ENCODE results near the gene GNG7. TPM values are rescaled to one million over a fixed set of nuclear protein-coding genes. Genes with fewer than 3 reads are reported as not detected.
A peak's percentile ranks its signal among the peaks of the same experiment; 100 is the strongest.

Gene GNG7
- total RNA-seq, 1 donor from 2014 or later = 8.5 TPM

DNA sequence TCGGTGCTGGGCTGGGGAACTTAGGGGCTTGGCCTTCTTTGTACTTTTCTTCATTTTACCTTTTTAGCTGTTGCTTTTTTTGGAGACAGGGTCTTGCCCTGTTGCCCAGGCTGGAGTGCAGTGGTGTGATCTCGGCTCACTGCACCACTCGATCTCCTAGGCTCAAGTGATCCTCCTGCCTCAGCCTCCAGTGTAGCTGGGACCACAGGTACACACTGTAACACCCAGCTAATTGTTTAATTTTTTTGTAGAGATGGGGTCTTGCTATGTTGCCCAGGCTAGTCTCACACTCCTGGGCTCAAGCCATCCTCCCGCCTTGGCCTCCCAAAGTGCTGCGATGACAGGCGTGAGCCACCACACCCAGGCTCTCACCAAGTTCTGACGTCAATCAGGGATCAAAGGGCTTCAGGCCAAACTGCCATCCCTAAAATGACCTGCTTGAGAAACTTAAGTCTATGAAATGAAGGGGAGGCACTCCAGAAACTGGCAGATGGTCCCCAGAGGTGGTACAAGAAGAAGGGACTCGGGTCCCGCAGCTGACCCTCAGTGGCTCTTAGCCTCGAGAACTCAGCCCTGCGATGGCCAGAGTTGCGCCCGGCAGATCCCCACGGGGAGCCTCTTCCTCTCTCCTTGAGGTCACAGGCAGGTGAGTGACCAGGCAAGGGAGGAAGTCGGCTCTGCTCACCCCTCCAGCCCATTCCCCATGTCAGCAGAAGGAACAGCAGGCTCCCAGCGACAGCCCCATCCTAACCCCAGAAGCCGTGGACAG, 61.7 kb downstream of the GNG7 start:
- Mint-ChIP-seq H3K36me3 (no peaks in the 10 kb centered on the region), H3K27ac (no peak overlapping the region), H3K4me1 (peaks cover 6% of the 10 kb centered on the region), H3K9me3 (no peaks in the 10 kb centered on the region), H3K4me3 (no peak overlapping the region), H3K27me3 (ENCODE audit: low read depth) (peaks cover 17% of the 10 kb centered on the region)
- no peak for DNase-seq (ENCODE audit: low spot score in 2 of 2, unreplicated experiment in 2 of 2)
- no peak for TF ChIP-seq CTCF (IDR thresholded peaks at IDR 0.05; ENCODE audit: unreplicated experiment)

- Mint-ChIP-seq H3K36me3 (no peaks in the 10 kb centered on the region), H3K9me3 (no peaks in the 10 kb centered on the region), H3K27me3 (ENCODE audit: low read depth) (peaks cover 17% of the 10 kb centered on the region), H3K27ac (no peak overlapping the region), H3K4me1 (peaks cover 6% of the 10 kb centered on the region), H3K4me3 (no peak overlapping the region)
- TF ChIP-seq CTCF (IDR thresholded peaks at IDR 0.05; ENCODE audit: unreplicated experiment) = no peak
- DNase-seq (ENCODE audit: low spot score in 2 of 2, unreplicated experiment in 2 of 2) = no peak
These were observed 62.5 kb downstream of the GNG7 start for GRCh38 chr19:2639999-2640398.

- peaks cover 6% of the 10 kb centered on the region for H3K4me1 Mint-ChIP-seq
- no peak overlapping the region for H3K4me3 Mint-ChIP-seq
- TF ChIP-seq CTCF (IDR thresholded peaks at IDR 0.05; ENCODE audit: unreplicated experiment) = no peak
- H3K36me3 Mint-ChIP-seq = no peaks in the 10 kb centered on the region
- DNase-seq (ENCODE audit: low spot score in 2 of 2, unreplicated experiment in 2 of 2) = no peak
- peaks cover 17% of the 10 kb centered on the region for H3K27me3 Mint-ChIP-seq (ENCODE audit: low read depth)
- H3K9me3 Mint-ChIP-seq = no peaks in the 10 kb centered on the region
- H3K27ac Mint-ChIP-seq = no peak overlapping the region
These were observed 64.0 kb downstream of the GNG7 start for GRCh38 chr19:2638417-2638940.

GRCh38 chr19:2636897-2637683, 65.4 kb downstream of the GNG7 start:
- H3K9me3 Mint-ChIP-seq = no peaks in the 10 kb centered on the region

More at GRCh38 chr19:2636897-2637683, 65.4 kb downstream of the GNG7 start:
- Mint-ChIP-seq H3K27ac (no peak overlapping the region), H3K4me1 (peaks cover 6% of the 10 kb centered on the region), H3K27me3 (ENCODE audit: low read depth) (peaks cover 17% of the 10 kb centered on the region), H3K4me3 (peak overlapping the region; percentile 44), H3K36me3 (no peaks in the 10 kb centered on the region)
- TF ChIP-seq CTCF (IDR thresholded peaks at IDR 0.05; ENCODE audit: unreplicated experiment) = peak; percentile 89
- DNase-seq (ENCODE audit: low spot score in 2 of 2, unreplicated experiment in 2 of 2) = peak; percentile 50 to 81
